ENCODE measurements around the gene FHL2.
"Not testable (repeated sequence)": the region's sequence is repeated elsewhere in the genome, so short reads cannot be mapped to it uniquely, and the experiment has no call there.

FHL2 gene, protein sequence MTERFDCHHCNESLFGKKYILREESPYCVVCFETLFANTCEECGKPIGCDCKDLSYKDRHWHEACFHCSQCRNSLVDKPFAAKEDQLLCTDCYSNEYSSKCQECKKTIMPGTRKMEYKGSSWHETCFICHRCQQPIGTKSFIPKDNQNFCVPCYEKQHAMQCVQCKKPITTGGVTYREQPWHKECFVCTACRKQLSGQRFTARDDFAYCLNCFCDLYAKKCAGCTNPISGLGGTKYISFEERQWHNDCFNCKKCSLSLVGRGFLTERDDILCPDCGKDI

DNA sequence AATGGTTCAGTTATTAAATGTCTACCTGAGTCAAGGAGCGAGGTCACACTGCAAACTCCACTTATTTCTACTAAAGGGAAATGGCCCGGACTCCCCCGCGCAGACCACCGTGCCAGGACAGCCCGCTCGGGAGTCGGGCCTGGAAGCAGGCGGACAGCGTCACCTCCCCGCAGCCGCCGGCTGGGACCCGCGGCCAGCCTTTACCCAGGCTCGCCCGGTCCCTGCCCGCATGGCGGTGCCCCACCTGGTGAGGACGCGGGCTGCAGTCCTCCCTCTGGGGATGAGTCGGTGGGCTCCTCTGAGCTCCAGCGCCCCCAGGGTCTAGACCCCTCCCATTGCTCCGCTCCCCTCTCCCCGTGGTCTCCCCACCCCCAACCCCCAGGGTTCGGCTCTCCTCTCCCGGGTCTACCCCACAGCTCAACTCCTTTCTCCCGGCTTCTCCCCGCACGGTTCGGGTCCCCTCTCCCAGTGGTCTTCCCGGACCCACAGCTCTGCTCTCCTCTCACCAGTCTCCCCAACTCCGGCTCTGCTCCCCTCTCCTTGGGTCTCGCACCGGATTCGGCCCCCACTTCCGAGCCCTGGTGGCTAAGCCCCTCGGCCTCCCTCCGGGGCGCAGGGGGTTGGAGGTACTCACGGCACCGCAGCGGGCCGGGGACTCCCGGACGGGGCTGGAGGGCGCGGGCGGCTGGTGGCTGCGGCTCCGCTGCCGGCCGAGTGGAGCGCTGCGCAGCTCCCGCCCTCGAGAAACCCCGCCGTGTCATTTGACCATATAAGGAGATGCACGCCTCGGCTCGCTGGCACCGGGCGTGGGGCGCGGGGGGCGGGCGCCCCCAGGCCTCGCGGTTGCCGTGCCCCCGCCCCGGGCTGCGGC, at the start of gene FHL2:
Gene FHL2, minus strand, starts transcription at position 716 of the 871 bp plus-strand sequence. CDS start 12,535 bp downstream, outside the sequence.
- peak; percentile 56 for DNase-seq (ENCODE audit: low read depth)

GRCh38 chr2:105447476-105447875, 48.6 kb upstream of the FHL2 start:
- no peak for DNase-seq (ENCODE audit: low read depth)

GRCh38 chr2:105446501-105446900, 47.6 kb upstream of the FHL2 start:
- no peak for DNase-seq (ENCODE audit: low read depth)

- no peak for DNase-seq (ENCODE audit: low read depth)
Observed at GRCh38 chr2:105445976-105446375, 47.1 kb upstream of the FHL2 start.

DNA sequence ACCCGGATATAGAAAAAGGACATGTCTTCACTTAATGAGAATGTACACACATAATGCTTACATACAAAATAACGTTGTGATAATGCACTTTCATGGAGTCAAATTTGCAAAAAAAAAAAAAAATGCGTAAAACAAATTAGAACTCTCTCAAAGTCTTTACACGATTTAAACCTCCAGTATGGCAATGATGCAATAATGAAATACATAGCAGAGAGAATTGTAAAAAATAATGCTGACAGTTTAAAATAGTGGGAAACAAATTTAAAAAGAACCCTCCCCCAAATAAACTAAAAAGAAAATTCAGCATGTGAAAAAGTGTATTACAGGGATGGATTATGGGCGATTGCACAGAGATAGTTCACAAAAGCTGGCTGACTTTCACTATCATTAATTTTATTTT, 46.6 kb upstream of the FHL2 start:
- DNase-seq (ENCODE audit: low read depth) = no peak

DNA sequence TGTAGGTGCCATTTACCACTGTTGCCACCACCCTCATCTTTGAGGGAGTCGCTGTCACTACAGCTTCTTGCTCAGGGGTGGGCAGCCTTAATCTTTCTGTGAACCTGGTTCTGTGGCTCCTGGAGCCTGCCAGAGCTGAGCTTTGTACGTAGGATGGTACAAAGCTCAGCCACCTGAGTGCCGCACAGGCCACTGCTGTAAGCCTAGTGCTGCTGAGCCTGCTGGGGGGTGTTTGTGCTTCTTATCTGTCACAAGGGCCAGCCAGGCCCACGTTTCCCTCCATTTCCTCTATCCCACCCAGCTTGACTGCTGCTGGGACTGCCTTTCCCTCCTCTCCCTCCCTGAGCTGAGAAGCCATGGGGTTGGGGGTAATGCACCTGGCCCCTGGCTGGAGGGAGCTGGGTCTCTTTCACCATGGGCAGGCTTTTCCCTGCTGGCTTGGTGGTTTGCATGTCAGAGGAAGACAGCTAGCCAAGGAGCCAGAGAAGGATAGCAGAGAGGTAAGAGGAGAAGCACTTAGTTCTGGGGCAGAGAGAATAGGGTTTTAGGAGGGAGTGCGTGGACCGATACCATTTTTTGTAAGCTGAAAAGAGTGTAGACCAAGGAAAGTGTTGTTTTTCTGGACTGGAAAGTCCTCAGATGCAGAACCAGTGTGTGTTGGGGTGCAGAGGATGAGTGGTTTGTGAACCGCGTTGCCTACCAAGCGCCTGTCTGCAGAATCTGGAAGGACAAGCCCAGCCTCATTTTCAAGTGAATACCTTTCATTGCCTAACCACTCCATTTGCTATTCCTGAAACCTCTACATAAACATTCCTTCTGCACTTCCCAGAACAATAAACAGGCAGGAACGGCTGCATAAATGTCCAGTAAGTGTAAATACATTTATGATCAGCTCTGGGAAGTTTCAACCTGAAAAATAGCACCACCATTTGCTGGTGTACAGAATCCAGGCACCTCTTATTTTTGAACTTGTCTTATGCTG, 45.1 kb upstream of the FHL2 start:
- no peak for DNase-seq (ENCODE audit: low read depth)

DNA sequence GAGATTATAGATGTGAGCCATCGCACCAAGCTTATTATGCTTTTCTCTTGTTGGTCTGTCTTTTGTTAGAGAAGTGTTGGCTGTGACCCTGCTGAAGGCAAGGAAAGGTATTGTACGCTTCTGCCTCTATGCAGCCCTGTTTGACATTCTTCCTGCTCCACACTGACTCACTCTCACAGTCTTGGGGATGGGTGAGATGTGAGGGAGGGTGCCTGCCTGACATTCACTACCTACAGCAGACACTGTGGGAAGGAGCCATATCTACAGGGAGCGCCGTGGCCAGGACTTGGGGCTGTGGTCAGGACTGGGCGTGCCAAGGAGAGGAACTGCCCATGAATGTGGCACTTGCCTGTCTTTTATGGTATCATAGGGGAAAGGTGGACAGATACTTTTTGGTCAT, 43.9 kb upstream of the FHL2 start:
- DNase-seq (ENCODE audit: low read depth) = no peak

DNA sequence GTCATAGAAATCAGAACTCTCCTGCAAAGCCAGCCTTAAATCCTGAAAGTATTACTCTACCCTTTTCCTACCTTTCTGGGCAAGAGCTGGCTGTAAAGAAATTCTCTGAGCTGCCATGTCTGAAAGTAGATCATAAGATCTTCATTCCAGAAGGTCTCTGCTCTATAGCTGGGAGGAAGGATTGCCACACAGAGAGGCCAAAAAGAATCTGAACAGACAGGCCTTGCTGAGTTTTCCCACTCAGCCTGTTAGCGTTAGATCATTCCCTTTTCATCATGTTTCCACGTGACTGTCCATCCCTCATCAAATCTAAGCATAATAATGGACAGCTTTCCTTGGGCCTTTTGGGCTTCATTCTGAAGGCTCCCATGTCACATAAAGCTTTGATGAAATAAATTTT, 43.2 kb upstream of the FHL2 start:
- DNase-seq (ENCODE audit: low read depth) = no peak

DNA sequence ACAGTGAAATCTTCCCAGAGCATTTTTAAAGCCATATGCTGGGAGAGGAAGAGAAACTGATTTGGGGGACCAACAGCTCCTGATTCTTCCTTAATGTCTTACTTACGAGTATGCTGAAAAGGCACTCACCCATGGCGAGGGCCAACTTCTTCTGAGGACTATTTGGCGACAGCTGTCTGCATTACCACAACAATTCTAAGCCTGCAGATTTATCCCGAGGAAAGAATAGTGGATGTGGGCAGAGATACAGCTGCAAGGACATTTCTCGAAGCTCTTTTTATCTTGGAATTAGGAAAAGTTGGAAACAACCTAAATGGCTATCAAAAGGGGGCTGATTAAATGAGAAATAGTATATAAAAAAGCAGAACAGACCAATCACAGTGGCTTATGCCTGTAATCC, 40.3 kb upstream of the FHL2 start:
- no peak for DNase-seq (ENCODE audit: low read depth)

DNA sequence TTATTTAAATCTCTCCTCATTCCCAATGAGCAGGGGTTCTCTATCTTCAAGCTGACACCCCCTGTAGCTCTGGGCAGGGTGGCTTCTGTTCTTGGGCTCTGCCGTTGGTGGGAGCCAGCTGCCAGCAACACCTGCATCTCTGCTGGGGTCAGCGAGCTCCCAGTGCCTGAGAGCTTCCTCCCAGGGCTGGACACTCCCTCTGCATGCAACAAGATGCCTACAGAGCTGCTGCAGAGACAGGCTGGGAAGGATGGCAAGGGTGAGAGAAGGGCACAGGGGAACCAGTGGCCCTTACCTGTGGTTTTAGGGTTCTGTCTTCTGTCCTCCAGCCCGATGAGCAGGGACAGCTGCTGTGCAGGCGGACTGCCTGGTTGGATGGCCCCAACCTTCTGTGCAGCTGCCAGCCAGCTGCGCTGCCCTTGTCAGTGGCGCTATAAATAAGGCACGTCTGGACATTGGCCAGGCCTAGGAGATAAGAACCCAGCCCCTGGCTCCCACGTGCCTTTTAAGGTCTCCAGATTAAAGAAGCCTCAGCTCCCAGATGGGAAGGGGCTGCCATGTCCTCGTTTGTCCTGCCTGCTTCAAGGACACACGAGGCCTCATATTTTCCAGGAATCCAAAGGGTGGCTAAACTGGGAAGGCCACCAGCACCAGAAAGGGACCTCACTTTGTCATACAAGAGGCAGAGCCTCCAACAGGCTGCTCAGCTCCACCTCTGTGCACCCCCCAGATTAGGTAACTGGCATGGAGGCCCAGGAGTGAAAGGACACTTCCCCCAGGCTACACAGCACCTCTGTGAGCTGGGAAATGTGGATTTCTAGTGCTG, 39.5 kb upstream of the FHL2 start:
- DNase-seq (ENCODE audit: low read depth) = peak; percentile 11

GRCh38 chr2:105437708-105438103, 38.9 kb upstream of the FHL2 start:
- peak; percentile 50 for DNase-seq (ENCODE audit: low read depth)

DNA sequence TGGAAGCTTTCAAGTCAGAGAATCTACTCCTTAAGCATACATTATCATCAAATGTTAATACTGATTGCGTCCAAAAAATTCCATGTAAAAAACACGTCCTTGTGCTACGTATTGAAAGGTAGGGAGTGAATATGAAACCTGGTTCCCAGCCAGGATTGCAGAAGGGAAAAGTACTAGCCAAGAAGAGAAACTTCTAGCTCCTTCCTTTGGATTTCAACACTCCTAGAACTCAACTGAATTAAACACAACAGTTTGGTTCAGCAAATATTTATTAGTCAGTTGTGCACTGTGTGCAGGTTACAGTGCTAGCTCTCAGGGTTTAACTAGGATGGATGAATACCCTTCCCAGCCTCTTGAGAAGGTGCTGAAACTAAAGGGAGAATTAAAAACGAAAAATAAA, 33.9 kb upstream of the FHL2 start:
- DNase-seq (ENCODE audit: low read depth) = no peak

DNA sequence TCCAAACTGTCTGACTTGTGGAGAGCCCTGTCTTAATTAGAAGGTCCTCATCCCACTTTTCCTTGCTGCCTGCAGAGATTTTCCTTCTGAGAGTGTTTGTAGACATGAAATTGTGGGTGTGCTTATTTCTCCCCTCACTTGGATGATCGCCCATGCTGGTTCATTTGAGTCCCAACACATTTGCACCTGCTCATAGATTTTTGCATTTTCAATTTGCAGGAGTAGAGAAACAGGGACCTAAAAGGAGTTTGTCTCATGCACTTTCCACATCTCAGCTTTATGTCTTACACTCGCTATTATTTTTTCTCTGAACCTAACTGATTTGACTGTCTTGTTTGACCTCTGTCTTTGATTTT, 33.2 kb upstream of the FHL2 start:
- DNase-seq (ENCODE audit: low read depth) = no peak

GRCh38 chr2:105431367-105432043, 32.7 kb upstream of the FHL2 start:
- DNase-seq (ENCODE audit: low read depth) = peak; percentile 24

DNA sequence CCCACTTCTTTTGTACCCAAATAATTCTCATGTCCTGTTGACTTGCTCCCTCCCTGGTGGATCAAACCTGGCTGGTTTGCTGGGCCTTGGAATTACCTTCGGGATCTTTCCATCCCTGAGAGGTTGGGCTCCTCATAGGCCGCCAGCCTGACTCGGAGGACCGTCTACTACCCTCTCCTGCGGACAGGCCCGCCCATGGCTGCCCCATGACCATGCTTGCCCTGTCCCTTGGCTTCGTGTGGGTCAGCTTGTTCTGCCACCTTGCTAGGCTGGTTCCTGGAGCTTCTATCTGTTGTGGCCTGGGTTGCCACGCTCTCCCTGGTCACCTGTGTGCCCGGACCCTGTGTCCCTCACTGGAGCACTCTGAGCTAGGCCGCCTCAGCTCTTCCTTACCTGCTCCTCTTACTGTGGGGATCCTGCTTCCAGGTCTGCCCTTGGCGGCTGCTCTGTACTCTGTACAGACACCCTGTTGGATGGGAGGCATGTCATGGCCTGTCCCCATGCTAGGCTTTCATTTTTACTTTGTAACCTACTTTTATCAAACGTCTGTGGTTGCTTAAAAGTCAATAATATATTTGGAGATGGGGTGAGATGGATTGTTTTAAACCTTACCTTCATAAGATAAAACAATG, 29.7 kb upstream of the FHL2 start:
- no peak for DNase-seq (ENCODE audit: low read depth)

DNA sequence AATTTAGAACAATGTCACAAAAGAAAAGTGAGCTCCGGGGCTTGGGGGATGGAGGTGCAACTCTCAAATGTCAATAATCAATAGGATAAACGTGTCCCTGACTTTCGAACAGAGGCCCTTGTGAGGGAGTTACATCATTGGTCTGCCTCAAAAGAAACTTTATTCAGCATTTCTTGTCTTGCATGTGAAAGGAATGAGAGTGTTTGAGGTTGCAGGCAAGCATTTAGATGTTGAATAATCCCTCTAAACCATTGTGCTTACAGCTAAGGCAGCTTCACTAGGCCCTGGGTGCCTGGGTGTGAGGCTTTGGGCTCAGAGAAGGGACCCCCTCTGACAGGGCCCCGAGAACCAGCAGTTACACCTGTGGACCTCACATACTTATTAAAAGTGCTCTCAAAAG, 28.6 kb upstream of the FHL2 start:
- no peak for DNase-seq (ENCODE audit: low read depth)

- no peak for DNase-seq (ENCODE audit: low read depth)
Observed at GRCh38 chr2:105426626-105427292, 27.9 kb upstream of the FHL2 start.

DNA sequence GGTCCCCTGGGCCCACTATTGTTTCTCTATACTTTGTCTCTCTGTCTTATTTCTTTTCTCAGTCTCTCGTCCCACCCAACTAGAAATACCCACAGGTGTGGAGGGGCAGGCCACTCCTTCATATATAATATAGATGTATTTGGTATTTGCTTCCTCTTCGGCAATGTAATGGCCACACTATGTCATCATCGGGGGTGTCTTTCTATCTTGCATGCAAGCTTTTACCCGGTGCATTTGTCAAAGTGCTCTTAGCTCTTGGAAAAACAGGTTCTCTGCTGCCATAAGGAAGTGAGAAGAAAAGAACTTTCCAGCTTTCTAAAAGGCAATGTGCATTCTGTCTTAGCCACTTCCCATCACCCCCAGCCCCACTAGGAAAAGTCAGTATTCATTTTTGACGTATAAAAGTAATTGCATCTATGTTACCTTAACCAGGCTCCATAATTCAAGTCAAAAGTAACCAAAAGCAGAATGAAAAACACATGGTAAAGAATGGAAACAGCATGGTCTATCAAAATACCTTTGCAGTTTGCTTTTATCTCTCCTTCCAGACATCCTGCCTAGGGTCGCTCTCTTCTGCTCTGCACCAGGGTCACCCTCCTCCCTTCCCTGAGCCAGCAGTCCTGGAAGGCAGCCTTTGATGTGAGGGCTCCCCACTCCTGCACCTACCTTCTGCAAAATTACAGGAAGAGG, 27.2 kb upstream of the FHL2 start:
- no peak for DNase-seq (ENCODE audit: low read depth)

DNA sequence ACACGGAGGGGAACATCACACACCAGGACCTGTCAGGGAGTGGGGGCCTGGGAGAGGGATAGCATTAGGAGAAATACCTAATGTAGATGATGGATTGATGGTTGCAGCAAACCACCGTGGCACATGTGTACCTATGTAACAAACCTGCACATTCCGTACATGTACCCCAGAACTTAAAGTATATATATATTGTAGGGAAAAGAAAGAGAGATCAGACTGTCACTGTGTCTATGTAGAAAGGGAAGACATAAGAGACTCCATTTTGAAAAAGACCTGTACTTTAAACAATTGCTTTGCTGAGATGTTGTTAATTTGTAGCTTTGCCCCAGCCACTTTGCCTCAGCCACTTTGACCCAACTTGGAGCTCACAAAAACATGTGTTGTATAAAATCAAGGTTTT, 26.0 kb upstream of the FHL2 start:
- not testable (repeated sequence) for DNase-seq (ENCODE audit: low read depth)
